HuH-7.5 (cell line): ENCODE data around the gene EPAS1.

Experiments
- DNase-seq: peaks from one replicate; pipeline ENCODE4 v3.0.0; 2011; ENCODE audit warnings: low spot score

The EPAS1 gene

DNA sequence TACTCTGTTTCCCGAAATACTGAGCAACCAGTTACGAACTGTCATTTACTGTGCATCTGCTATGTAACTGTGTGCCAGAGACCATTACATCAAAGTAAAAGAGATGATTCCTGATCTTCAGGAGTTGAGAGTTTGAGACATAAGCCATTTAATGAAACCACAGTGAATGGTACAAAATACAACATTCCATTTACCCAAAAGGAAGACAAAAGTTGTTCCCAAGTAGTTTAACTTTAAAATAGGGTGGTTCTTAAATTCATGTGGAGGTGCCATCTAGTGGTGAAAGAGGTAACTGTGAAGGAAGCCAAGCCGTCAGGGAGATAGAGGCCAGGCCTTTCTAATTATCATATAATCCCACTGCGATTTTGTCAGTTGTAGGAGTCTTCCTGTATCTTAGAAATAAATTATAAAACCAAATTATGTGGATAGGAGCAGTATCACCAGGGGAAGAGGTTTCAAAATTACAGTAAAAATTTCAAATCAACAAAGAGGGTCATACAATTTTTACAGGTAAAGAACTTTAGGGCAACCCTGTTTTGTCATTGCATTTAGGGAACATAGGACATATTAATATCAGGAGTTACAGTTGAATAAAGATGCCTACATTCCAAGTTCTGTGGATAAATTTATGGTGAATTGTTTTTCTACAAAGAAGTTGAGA, 67.7 kb downstream of the EPAS1 start:
- peak; percentile 40 for DNase-seq

DNA sequence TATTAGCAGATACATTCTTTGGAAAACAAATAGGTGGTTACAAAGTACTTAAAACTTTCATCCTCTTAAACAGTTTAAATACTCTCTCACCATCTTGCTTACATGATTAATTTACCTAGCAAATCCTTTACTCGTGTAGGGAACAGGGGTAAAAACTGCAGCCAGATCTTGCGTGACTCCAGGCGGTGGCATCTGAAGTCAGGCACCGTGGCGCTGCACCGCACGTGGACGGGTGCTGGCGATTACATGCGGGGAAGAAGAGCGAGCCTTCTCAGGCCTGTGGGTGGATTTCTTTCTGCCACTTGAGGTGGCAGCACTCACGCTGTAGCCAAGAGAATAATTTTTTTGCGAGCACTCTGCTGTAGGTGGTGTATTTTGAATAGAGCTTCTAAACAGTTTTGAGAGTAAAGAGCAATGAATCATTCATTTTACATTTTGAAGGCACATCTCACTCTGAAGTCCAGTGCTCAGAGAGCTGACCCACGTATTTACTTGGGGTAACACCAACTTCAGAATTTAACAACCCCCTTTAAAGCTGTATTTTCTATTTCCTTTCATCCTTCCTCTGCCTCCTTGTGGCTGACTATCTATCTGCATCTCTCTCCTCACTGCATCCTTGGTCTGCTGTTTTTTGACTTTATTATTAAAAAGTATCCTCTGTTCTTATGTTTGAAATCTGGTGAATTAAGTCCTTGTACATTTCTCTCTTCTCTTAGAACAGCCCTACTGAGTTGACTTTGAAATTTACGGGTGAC, 68.9 kb downstream of the EPAS1 start:
- no peak for DNase-seq

DNA sequence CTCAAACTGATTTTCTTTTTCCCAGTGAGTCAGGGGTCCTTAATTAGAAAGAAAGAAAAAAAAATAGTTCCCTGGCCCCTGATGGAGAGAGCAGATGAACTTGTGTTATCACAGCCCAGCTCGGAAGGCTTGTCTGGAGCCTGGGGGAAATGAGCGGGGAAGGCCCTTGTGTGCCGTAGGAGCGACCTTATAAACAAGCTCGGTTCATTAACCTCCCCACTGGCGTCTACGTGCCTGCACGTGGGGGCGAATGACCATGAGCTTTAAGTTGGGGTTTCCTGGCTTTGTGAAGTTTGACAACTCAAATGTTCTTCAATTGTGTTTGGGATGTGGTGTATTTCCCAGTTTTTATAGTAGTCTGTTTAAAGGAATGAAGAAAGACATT, 69.5 kb downstream of the EPAS1 start:
- no peak for DNase-seq

DNA sequence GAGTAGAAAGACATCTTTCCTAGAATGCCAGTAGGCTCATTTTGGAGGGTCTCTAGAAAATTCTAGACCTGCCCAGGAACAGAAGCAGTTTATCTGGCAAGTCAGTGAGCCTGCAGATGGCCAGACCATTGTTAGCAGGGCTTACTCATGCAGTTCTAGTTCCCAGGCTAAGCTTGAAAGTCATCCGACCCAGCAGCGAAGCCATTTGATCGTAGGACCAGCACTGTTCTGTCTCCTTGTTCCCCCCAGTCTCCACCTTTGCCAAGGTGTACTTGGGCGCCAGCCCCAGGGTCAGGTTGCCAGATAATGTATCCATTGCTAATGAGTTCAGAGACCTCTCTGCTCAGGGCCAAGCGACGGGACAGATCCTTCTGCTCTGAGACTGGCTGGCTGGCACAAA, 70.1 kb downstream of the EPAS1 start:
- DNase-seq: no peak

DNA sequence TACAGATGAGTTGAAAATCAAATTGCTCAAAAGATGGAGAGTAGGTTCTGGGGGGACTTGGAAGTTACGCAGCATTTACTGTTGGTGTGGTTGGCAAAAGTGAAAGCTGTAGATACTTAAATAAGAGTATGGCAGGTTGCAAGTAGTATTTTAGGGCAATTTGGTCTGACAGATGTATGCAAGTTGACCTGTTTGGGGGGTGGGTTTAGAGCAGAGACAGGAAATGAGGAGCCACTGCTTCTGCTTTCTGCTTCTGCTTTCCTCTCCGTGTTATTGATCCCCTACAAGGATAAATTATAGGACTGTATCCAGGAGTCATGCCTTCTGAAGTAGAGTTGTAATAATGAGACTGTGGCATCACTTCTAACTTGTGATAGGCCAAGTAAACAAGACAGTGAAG, 71.2 kb downstream of the EPAS1 start:
- no peak for DNase-seq

DNA sequence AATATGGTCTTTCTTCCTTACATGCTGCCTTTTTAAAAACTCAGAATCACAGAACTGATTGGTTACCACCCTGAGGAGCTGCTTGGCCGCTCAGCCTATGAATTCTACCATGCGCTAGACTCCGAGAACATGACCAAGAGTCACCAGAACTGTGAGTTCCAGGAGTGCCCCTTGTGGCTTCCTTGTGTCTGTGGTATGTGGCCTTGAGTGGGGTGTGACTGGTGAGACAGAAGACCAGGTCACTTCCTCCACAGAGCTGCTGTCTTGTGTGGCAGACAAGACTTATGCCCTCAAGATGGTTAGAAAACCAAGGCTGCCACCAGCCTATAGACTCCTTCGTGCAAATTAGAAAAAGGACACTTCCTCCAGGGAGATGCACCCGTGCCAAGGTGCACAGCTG, 72.6 kb downstream of the EPAS1 start:
- DNase-seq: no peak

DNA sequence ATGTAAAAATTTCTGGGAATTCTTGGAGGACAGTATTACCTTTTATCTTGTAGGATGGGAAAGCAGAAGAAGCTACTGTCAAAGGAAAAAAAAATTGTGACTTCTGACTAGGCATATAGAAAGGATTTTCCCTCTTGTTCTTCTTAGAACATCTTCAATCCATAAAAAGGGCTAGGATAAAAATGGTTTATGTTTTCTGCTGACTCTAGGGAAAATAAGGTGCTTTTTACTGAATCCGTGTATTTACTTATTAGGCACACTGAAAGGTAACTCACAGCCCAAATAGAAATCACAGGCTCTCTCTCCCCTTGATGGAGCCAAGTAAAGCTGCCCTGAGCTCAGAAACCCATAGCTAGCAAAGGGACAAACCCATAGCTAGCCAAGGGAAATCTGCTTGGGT, 74.6 kb downstream of the EPAS1 start:
- no peak for DNase-seq

DNA sequence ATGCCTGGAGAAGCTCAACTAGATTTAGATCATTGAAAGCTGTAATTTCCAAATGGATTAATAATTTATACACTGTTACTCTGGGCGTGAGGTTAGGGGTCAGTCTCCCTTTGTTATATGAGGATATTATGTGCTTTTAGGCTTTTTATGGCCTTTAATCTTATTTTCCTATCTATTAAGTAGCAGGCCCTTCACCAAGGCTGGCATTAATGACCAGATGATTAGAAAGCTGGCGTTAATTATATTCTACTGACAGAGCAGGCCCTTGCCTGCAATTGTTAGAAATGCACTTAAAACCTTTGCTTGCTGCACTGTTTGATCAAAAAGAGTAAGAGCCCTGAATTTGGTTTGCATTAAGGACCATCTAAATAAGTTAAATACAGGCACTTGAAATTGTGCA, 75.3 kb downstream of the EPAS1 start:
- no peak for DNase-seq

DNA sequence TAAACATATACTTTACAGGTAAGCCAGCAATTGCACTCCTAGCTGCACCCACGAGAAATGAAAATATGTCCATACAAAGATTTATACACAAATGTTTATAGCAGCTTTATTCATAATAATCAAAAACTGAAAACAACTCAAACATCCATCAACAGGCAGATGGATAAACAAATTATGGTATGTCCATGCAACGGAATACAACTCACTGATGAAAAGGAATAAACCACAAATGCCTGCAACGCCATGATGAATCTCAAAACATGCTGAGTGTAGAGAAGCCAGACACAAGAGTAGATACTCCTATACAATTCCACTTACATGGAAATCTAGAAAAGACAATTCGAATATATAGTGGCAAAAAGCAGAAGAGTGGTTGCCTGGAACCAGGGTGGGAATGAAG, 76.0 kb downstream of the EPAS1 start:
- DNase-seq: no peak

DNA sequence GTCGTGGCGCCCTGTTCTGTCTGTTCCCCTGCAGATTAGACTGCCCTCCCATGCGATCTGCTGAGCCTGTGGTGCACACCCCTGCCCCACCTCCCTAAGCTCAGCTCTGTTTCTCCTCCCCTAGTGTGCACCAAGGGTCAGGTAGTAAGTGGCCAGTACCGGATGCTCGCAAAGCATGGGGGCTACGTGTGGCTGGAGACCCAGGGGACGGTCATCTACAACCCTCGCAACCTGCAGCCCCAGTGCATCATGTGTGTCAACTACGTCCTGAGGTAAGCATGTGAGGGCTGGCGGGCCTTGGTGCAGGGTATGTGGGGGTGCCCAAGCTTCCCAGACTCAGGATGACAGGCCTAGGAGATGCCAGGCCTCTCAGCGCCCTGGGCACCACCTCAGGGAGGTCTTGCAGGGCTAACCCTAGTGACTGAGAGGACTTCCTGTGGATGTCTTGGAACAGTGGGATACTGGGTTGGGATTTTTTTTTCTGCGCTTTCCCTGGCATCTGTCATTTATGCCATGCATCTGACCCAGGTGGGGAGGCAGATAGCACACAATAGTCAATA, 78.4 kb downstream of the EPAS1 start:
- DNase-seq: no peak

DNA sequence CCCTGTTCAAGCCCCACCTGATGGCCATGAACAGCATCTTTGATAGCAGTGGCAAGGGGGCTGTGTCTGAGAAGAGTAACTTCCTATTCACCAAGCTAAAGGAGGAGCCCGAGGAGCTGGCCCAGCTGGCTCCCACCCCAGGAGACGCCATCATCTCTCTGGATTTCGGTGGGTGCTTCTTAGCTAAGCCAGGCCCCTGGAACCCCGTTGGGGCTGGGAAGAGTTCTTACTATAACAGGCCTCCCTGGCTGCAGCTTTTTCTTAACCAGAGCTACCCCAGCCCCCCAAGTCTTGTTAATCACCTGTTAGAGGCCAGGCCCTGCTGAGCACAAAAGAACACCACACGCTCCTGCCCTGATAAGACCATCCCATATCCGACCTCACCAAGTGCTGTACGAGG, 79.4 kb downstream of the EPAS1 start:
- no peak for DNase-seq

DNA sequence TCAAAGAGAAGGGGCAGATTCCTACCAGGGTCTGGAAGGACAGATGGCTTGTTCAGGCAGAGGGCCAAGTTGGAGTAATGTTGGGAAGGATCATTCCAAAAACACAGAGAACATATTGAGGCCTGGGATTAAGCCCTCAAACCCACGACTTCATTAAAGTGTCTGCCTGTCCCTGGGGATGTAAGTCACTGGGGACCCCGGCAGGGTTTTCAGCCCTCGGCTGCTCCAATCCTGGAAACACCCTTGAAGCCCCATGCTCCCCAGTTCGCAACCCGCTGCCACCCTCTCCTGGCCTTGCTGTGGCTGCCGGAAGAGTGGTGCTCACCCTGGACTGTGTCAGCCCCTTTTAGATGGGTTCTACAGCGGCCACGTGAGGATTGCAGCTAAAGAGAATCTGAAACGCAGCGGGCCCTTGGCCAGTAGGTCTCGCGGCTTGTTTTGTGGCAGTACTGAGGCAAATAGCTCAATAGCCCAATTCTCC, 79.9 kb downstream of the EPAS1 start:
- no peak for DNase-seq

DNA sequence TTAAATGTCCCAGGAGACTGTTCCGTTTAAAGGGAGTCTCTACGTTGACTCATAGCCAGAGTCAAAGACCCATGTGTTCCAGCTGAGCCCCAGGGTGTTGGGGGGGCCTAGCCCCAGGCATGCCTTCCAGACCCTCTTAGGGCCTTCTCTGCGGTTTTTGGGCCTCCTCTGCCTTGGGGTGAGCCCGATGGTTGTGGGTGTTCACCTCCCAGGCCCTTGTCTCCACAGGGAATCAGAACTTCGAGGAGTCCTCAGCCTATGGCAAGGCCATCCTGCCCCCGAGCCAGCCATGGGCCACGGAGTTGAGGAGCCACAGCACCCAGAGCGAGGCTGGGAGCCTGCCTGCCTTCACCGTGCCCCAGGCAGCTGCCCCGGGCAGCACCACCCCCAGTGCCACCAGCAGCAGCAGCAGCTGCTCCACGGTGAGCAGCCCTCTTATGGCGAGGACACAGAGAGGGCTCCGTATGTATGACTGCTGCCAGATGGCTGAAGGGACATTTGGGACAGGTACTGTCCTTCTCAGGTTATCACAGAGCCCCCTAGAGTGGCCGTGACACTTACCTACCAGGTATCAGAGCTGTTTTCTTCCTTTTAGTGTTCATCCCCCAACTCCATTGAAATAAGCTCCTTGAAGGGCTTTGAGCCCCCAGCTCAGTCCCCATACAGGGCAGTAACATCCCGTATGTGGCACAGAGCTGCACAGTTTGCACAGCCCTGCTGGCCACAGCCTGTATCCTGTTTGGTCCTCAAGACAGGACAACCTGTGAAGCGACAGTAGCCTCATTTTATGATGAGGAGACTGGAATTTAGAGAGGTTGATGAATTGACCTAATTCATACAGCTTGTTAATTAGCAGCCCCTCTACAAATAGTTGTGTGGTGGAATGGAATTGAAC, 80.7 kb downstream of the EPAS1 start:
- DNase-seq: no peak

DNA sequence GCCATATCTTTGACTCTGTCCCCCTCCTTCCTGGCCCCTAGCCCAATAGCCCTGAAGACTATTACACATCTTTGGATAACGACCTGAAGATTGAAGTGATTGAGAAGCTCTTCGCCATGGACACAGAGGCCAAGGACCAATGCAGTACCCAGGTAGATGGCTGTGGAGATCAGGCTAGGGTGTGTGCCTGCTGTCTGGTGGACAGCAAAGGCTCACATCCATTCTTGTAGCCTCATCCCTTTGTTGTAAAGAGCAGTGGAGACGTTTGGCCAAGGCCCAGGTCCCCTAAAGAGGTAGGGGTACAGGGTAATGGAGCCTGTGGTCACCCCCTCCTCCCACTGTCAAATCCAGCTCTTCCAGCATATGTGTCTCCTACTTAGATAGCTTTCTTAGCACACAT, 81.4 kb downstream of the EPAS1 start:
- DNase-seq: no peak

DNA sequence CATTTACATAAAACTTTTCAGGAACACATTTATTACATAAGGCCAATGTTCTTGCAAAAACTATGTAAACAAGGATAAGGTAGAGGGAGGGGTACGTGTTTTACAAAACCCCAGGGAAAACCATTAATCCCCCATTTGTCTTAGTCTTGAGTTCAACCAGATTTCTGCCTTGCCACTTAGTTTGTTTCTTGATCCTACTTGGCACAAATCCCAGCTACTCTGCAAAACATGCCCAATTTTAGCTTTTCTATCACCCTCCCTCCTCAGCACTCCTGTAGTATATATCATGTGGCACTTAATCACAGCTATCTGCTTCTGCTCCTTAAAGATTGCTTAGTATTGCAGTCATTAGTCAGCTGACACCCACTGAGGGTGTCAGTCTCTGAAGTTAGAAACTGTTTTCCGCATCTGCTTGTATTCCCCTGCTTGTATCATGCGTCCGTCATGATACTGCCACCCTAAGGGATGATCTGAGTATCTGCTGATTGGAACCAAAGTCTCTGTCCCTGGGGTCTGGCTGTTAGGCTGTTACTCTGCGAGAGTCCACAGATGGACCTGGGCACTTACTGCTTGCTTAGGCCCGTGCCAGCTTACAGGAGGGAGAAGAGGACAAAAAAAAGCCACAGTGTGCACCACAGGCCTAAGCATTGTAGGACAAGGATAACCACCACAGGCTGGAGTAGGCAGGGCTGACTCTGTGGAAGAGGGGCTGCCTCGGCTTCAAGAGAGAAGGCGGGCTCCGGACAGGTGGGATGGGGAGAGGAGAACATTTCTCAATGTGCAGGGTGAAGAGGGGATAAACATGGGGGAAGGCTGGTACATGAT, 82.2 kb downstream of the EPAS1 start:
- no peak for DNase-seq

DNA sequence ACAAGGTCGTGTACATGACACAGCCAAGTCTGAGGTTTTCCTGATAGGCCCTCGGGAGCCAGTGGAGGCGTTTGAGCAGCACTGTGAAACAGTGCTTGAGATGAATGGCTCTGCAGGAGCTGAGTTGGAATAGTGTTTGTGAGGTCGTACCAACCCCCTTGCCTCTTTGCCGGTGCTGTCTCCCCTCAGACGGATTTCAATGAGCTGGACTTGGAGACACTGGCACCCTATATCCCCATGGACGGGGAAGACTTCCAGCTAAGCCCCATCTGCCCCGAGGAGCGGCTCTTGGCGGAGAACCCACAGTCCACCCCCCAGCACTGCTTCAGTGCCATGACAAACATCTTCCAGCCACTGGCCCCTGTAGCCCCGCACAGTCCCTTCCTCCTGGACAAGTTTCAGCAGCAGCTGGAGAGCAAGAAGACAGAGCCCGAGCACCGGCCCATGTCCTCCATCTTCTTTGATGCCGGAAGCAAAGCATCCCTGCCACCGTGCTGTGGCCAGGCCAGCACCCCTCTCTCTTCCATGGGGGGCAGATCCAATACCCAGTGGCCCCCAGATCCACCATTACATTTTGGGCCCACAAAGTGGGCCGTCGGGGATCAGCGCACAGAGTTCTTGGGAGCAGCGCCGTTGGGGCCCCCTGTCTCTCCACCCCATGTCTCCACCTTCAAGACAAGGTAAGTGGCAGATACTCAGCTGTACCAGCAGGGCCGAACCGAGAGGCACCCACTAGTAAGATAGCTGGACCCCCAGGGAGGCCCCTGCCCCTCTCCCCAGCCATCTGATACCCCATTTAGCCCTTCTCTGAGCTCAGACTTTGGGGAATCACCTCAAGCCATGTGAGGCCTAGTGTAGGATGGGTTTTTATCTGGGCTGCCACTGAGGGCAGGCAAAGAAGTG, 83.1 kb downstream of the EPAS1 start:
- DNase-seq: no peak

DNA sequence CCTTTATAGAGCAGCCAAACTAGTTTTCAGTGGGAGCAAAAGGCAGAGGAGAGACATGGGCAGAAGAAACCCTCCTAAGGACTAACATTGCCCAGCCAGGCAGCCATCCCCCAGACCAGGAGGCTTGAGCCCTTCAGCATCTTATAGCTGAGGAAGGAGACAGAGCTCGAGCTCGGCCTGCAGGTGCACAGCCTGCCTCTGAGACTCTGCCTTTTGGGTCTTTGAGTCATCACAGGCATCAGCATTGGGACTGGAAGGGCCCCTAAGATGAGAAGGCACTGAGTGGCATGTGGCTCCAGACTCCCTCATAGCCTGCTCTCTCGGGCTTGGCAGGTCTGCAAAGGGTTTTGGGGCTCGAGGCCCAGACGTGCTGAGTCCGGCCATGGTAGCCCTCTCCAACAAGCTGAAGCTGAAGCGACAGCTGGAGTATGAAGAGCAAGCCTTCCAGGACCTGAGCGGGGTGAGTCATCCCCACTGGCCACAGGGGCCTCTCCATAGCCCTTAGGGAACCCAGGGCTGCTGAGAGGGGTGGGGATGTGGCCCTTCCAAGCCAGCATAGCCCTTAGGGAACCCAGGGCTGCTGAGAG, 84.1 kb downstream of the EPAS1 start:
- no peak for DNase-seq

DNA sequence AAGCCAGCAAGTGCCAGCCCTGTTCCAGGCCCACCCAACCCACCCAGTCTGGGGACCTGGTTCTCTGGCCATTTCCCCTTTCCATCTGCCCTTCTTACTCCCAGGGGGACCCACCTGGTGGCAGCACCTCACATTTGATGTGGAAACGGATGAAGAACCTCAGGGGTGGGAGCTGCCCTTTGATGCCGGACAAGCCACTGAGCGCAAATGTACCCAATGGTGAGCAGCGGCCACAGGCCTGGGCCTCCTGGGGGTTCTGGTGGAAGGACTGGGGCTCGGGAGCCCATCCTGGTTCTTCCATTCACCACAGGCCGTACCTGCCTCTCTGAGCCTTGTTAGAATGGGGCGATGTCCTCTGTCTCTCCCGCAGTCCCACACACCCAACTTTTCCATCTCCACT, 84.7 kb downstream of the EPAS1 start:
- DNase-seq: no peak

DNA sequence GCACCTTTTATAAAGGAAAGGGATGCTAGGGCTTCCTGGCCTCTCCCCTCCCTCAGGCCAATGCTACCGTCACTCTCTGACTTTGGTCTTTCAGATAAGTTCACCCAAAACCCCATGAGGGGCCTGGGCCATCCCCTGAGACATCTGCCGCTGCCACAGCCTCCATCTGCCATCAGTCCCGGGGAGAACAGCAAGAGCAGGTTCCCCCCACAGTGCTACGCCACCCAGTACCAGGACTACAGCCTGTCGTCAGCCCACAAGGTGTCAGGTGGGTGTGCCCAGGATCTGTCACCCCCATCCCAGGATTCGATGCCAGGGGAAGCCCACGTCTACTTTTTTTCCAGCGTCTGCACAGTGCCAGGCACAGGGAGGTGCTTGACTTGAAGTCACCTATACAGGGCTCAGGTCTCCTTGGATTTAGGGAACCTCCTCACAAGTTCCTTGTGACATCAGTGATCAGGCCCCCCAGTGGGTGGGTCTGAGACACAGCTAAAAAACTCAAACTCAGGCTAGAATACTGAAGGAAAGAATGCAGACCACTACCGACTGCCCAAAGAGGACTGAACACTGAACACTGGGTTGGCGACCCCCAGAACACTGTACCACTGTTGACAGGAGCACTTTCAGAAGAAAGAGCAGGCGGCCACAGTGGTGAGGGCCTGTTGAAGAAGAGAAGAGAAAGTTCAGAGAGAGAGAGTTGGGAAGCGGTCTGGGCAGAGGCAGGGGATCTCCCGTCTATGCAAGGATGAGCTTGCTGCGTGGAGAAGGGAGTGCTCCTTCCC, 85.3 kb downstream of the EPAS1 start:
- DNase-seq: no peak

DNA sequence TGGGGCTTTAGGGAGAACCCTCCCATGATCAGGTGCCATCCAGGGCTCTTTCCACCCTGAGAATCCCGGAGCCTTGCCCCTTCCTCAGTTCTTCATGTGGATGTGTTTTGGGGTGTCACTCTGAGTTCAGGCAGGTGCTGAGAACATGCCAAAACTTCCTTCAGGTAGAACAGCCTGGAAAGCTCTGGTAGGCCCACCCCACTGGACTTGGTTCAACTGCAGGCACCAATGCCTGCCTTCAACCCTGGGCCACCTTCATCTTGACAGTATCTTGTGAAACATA, 85.8 kb downstream of the EPAS1 start:
- no peak for DNase-seq
